Natural killer cell (primary cell): ENCODE results near the gene PIH1D1. TPM values are rescaled to one million over a fixed set of nuclear protein-coding genes. Genes with fewer than 3 reads are reported as not detected.

Source experiments
- ATAC-seq, 3 donors: fragments of 150-1000 bp in 2 of 3; fragments of 200-7000 bp in 1 of 3; cut with Tn5 transposase; 1 replicate in 1 of 3; 2 replicates in 2 of 3; pipeline ENCODE4 v1.10.0; 2021; ENCODE audit warnings: mild to moderate bottlenecking in 2 of 3, moderate library complexity in 2 of 3
- DNase-seq, 2 donors: peaks; one replicate each; pipeline versions ENCODE4 v3.0.0 to v3.0.0-alpha.2; 2013 to 2021; ENCODE audit warnings: mixed read lengths in 1 of 2
- H3K27ac ChIP-seq: one replicate; pipeline ENCODE4 v1.5.1; 2013; ENCODE audit warnings: mild to moderate bottlenecking, low read length
- H3K27me3 ChIP-seq: one replicate; pipeline ENCODE4 v1.6.1; 2013; ENCODE audit warnings: low read length; ENCODE audit not compliant: control insufficient read depth, insufficient read depth
- H3K36me3 ChIP-seq: one replicate; pipeline ENCODE4 v1.6.1; 2013; ENCODE audit warnings: low read length; ENCODE audit not compliant: control insufficient read depth, insufficient read depth
- H3K4me1 ChIP-seq: one replicate; pipeline ENCODE4 v1.6.1; 2013; ENCODE audit warnings: low read length; ENCODE audit not compliant: control insufficient read depth, insufficient read depth
- H3K4me3 ChIP-seq: one replicate; pipeline ENCODE4 v1.5.1; 2013; ENCODE audit warnings: low read length
- H3K9me3 ChIP-seq: one replicate; pipeline ENCODE4 v1.6.1; 2013; ENCODE audit warnings: low read length; ENCODE audit not compliant: control insufficient read depth, insufficient read depth
- H3K27ac Mint-ChIP-seq, 2 donors: one replicate each; pipeline ENCODE4 v1.8.0; 2022; ENCODE audit warnings: mild to moderate bottlenecking in 2 of 2, mixed read lengths in 2 of 2, moderate library complexity in 1 of 2
- H3K27me3 Mint-ChIP-seq, 2 donors: one replicate each; pipeline ENCODE4 v1.8.0; 2022; ENCODE audit warnings: low read depth in 2 of 2, mixed read lengths in 2 of 2
- H3K36me3 Mint-ChIP-seq: one replicate; pipeline ENCODE4 v1.8.0; 2022; ENCODE audit warnings: mixed read lengths
- H3K4me1 Mint-ChIP-seq, 2 donors: one replicate each; pipeline ENCODE4 v1.8.0; 2022; ENCODE audit warnings: mixed read lengths in 2 of 2
- H3K4me3 Mint-ChIP-seq: one replicate; pipeline ENCODE4 v1.8.0; 2022; ENCODE audit warnings: mild to moderate bottlenecking, moderate library complexity, mixed read lengths
- H3K9me3 Mint-ChIP-seq, 2 donors: one replicate each; pipeline ENCODE4 v1.8.0; 2022; ENCODE audit warnings: mixed read lengths in 2 of 2
- WGBS: methylation state at CpG from one replicate; pipeline ENCODE4 v1.1.7; 2013; ENCODE audit warnings: missing lambda C conversion rate; ENCODE audit not compliant: insufficient coverage; 5-methylcytosine and 5-hydroxymethylcytosine counted together
- intact Hi-C: fragments of 100-400 bp; cut with micrococcal nuclease; formaldehyde crosslinking; loops from one replicate; pipeline ENCODE4 v1.14.2; 2022
- total RNA-seq, 4 donors: library from RNA; stranded (reverse); fragments of 120-200 nt in 1 of 4; gene quantifications; one replicate each; pipeline versions ENCODE4 v1.2.3 to v1.2.4, GENCODE V29; 2013 to 2022
- TF ChIP-seq, protein P1 (sequence below): fragments of 200-600 bp; IDR thresholded peaks from one replicate; pipeline ENCODE4 v1.8.0; 2022; ENCODE audit warnings: antibody characterized with exemption

PIH1D1 gene
- total RNA-seq, 3 donors from 2014 or later (not counting 1 experiment from before 2014, with no cell fraction given) = 112 to 149 (median 138) TPM

DNA sequence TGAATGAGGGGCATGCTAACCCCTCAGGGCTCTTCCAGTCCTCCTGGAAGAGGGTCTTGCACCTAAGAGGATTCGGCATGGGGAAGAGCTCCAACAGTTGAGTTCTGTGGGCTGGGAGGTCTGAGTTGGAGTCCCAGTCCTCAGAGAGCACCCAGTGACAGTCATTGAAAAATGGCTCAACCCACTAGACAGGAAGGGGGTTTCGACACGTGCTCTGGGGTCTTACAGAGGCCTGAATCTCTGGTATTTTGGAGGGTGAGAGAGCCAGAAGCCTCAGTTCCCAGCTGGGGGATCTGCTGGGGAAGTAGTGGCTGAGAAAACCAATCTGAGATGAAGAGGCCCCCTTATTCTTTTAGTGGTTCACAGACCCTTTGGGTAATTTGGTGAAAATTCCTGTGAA, 37.4 kb downstream of the PIH1D1 start:
- peaks cover 8% of the 10 kb centered on the region for H3K27me3 ChIP-seq
- DNase-seq (no peak), ATAC-seq (no peak)
- Mint-ChIP-seq H3K36me3 (peaks cover under 1% of the 10 kb centered on the region), H3K27me3 (peaks cover 20 to 22% of the 10 kb centered on the region in 2 donors), H3K9me3 (no peaks in the 10 kb centered on the region), H3K4me3 (no peak overlapping the region), H3K27ac (no peak overlapping the region), H3K4me1 (peaks cover 7 to 9% of the 10 kb centered on the region in 2 donors)
- intact Hi-C loops = no loop called here
- no peak overlapping the region for H3K4me3 ChIP-seq
- TF ChIP-seq, protein P1, sequence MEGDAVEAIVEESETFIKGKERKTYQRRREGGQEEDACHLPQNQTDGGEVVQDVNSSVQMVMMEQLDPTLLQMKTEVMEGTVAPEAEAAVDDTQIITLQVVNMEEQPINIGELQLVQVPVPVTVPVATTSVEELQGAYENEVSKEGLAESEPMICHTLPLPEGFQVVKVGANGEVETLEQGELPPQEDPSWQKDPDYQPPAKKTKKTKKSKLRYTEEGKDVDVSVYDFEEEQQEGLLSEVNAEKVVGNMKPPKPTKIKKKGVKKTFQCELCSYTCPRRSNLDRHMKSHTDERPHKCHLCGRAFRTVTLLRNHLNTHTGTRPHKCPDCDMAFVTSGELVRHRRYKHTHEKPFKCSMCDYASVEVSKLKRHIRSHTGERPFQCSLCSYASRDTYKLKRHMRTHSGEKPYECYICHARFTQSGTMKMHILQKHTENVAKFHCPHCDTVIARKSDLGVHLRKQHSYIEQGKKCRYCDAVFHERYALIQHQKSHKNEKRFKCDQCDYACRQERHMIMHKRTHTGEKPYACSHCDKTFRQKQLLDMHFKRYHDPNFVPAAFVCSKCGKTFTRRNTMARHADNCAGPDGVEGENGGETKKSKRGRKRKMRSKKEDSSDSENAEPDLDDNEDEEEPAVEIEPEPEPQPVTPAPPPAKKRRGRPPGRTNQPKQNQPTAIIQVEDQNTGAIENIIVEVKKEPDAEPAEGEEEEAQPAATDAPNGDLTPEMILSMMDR = no peak
- H3K9me3 ChIP-seq = no peaks in the 10 kb centered on the region
- no peaks in the 10 kb centered on the region for H3K36me3 ChIP-seq
- peaks cover 7% of the 10 kb centered on the region for H3K4me1 ChIP-seq
- no peak overlapping the region for H3K27ac ChIP-seq
- WGBS = 75% methylated on average over 3 of the region's 3 CpGs

DNA sequence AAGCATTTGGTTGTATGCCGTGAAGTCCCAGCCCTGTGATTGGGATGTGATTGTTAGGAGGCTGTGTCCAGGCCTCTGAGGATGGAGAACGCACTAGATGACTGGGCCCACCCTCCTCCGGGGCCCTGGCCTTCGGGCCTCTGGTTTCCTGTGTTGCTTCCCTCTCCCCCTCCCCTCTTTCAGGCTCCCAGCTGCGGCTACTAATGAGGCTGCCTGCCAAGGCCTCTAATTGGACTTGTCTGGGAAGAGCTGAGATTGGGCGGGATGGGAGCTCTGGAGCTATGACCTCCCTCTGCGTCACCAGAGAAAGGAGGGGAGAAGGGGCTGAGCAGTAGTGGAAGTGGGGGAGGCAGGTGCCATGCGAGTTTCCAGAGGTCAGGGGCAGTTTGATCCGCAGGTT, 38.3 kb downstream of the PIH1D1 start:
- Mint-ChIP-seq H3K27ac (no peak overlapping the region), H3K4me3 (no peak overlapping the region), H3K9me3 (no peaks in the 10 kb centered on the region), H3K36me3 (no peaks in the 10 kb centered on the region), H3K27me3 (peaks cover 11 to 14% of the 10 kb centered on the region in 2 donors), H3K4me1 (peaks cover 7 to 13% of the 10 kb centered on the region in 2 donors)
- no peaks in the 10 kb centered on the region for H3K9me3 ChIP-seq
- no peak overlapping the region for H3K4me3 ChIP-seq
- H3K4me1 ChIP-seq = peaks cover 15% of the 10 kb centered on the region
- peaks cover 3% of the 10 kb centered on the region for H3K27me3 ChIP-seq
- WGBS = 78% methylated on average over 9 of the region's 9 CpGs
- ATAC-seq (no peak), DNase-seq (no peak)
- H3K27ac ChIP-seq = no peak overlapping the region
- intact Hi-C loops = no loop called here
- TF ChIP-seq, protein P1 = no peak
- H3K36me3 ChIP-seq = no peaks in the 10 kb centered on the region

DNA sequence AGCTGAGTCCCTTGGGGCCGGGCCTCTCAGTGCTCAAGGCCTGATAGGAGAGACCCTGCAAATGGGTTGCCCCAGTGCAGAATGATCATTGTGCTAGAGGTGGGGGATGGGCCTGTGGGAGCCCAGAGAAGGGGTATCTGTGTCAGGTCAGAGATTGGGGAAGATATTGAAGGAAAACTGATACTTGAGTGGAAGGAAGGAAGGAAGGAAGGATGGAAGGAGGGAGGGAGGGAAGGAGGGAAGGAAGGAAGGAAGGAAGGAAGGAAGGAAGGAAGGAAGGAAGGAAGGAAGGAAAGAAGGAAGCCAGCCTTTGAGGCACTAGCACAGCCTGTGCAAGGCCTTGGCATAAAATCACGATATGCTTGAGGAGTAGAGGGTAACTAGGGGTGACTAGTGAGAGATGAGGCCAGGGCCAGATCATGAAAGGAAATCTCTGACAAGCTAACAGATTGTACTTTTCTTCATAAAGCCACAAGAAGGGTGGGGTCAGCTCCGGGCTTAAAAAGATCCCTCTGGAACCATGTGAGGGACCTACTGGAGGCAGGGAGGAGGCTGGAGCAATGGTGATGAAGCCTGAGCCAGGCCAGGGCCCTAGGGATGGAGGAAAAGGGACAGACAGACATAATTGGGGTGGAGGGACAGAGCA, 39.8 kb downstream of the PIH1D1 start:
- Mint-ChIP-seq H3K27me3 (peaks cover 0 to 10% of the 10 kb centered on the region in 2 donors), H3K9me3 (no peaks in the 10 kb centered on the region), H3K36me3 (no peaks in the 10 kb centered on the region), H3K4me3 (no peak overlapping the region), H3K4me1 (peaks cover 7 to 13% of the 10 kb centered on the region in 2 donors), H3K27ac (no peak overlapping the region)
- no peak overlapping the region for H3K4me3 ChIP-seq
- ATAC-seq (no peak), DNase-seq (no peak)
- TF ChIP-seq, protein P1 = no peak
- H3K9me3 ChIP-seq = no peaks in the 10 kb centered on the region
- no peaks in the 10 kb centered on the region for H3K36me3 ChIP-seq
- H3K27ac ChIP-seq = no peak overlapping the region
- intact Hi-C loops = no loop called here
- H3K27me3 ChIP-seq = no peaks in the 10 kb centered on the region
- H3K4me1 ChIP-seq = peaks cover 15% of the 10 kb centered on the region
- WGBS = 82% methylated on average over 3 of the region's 3 CpGs
